GM23248 (cell line): Measurements from ENCODE around the gene AGPAT2. TPM values are rescaled to one million over a fixed set of nuclear protein-coding genes. Genes with fewer than 3 reads are reported as not detected.

Experiments
- DNase-seq: peaks from one replicate; pipeline ENCODE4 v3.0.0-alpha.2; 2015
- H2AFZ ChIP-seq: fragments of 200-600 bp; sonication (generic); 2 replicates; pipeline ENCODE4 v1.6.1; 2016; ENCODE audit warnings: antibody characterized with exemption
- H3F3A ChIP-seq: fragments of 200-600 bp; sonication (generic); 2 replicates; pipeline ENCODE4 v1.6.1; 2016; ENCODE audit warnings: mild to moderate bottlenecking, antibody characterized with exemption, mixed run types; ENCODE audit not compliant: insufficient read depth
- H3K27ac ChIP-seq: fragments of 200-600 bp; sonication (generic); 2 replicates; pipeline ENCODE4 v1.5.1; 2016; ENCODE audit warnings: mild to moderate bottlenecking
- H3K27me3 ChIP-seq: fragments of 200-600 bp; sonication (generic); replicated peaks from 2 replicates; pipeline ENCODE4 v1.6.1; 2016; ENCODE audit warnings: mild to moderate bottlenecking; ENCODE audit not compliant: insufficient read depth
- H3K36me3 ChIP-seq: fragments of 200-600 bp; sonication (generic); 2 replicates; pipeline ENCODE4 v1.6.1; 2016; ENCODE audit warnings: low read depth, mild to moderate bottlenecking
- H3K4me1 ChIP-seq: fragments of 200-600 bp; sonication (generic); 2 replicates; pipeline ENCODE4 v1.6.1; 2016; ENCODE audit warnings: mild to moderate bottlenecking; ENCODE audit not compliant: insufficient read depth
- H3K4me2 ChIP-seq: fragments of 200-600 bp; sonication (generic); one replicate; pipeline ENCODE4 v1.6.1; 2016; ENCODE audit warnings: mild to moderate bottlenecking; ENCODE audit not compliant: unreplicated experiment
- H3K4me3 ChIP-seq: fragments of 200-600 bp; sonication (generic); 2 replicates; pipeline ENCODE4 v1.5.1; 2016; ENCODE audit warnings: mild to moderate bottlenecking
- H3K79me2 ChIP-seq: fragments of 200-600 bp; sonication (generic); 2 replicates; pipeline ENCODE4 v1.6.1; 2016; ENCODE audit warnings: mild to moderate bottlenecking; ENCODE audit not compliant: insufficient read depth
- H3K9ac ChIP-seq: fragments of 200-600 bp; sonication (generic); 2 replicates; pipeline ENCODE4 v1.6.1; 2016; ENCODE audit warnings: mild to moderate bottlenecking
- H3K9me2 ChIP-seq: fragments of 200-600 bp; sonication (generic); 2 replicates; pipeline ENCODE4 v1.6.1; 2016; ENCODE audit warnings: mixed run types, mild to moderate bottlenecking, moderate library complexity; ENCODE audit not compliant: insufficient read depth
- H3K9me3 ChIP-seq: fragments of 200-600 bp; sonication (generic); one replicate; pipeline ENCODE4 v1.6.1; 2017; ENCODE audit warnings: low read depth
- H4K20me1 ChIP-seq: fragments of 200-600 bp; sonication (generic); 2 replicates; pipeline ENCODE4 v1.6.0; 2016; ENCODE audit not compliant: insufficient read depth
- EZH2 ChIP-seq: fragments of 200-600 bp; sonication (generic); IDR thresholded peaks from 2 replicates; pipeline ENCODE4 v1.6.1; 2018; ENCODE audit warnings: antibody characterized with exemption, mild to moderate bottlenecking; ENCODE audit not compliant: insufficient read depth, poor library complexity, severe bottlenecking
- EZH2phosphoT487 ChIP-seq: fragments of 200-600 bp; sonication (generic); IDR thresholded peaks from 2 replicates; pipeline ENCODE4 v1.6.1; 2018; ENCODE audit warnings: antibody characterized with exemption, moderate library complexity, mild to moderate bottlenecking, low read depth; ENCODE audit not compliant: insufficient read depth
- WGBS, 2 experiments: methylation state at CpG; one replicate each; pipeline ENCODE4 v1.1.6; 2015 to 2017; ENCODE audit warnings: low lambda C conversion rate in 2 of 2, low coverage in 1 of 2; ENCODE audit errors: missing lambda C conversion rate in 2 of 2; 5-methylcytosine and 5-hydroxymethylcytosine counted together
- in situ Hi-C: fragments of 300-500 bp; cut with MboI; formaldehyde crosslinking; loops from 2 replicates; pipeline ENCODE4 v1.15.0; 2020
- polyA plus RNA-seq: library from polyadenylated mRNA; unstranded; fragments of >200 nt; fragmentation: Nextera tagmentation; extraction: Ambion mirVana; gene quantifications from 2 replicates; pipeline ENCODE4 v1.2.1, GENCODE V29; 2016
- total RNA-seq: library from RNA; depleted of rRNA; stranded (reverse); fragments of >200 nt; shearing (Covaris generic); gene quantifications from 2 replicates; pipeline ENCODE4 v1.2.3, GENCODE V29; 2014

AGPAT2 gene
- total and polyA plus RNA-seq, 2 experiments from 2014 or later = 58.3 to 68.7 TPM

GRCh38 chr9:136653323-136654079 is 33.8 kb downstream of the AGPAT2 start:
- H3K4me3 ChIP-seq = no peak overlapping the region
- TF ChIP-seq EZH2phosphoT487 (no peak), EZH2 (no peak)
- no peak overlapping the region for H3K9ac ChIP-seq
- no peak overlapping the region for H3K4me2 ChIP-seq
- no peaks in the 10 kb centered on the region for H3K4me1 ChIP-seq
- no peaks in the 10 kb centered on the region for H3F3A ChIP-seq
- DNase-seq = no peak
- H3K9me3 ChIP-seq = no peaks in the 10 kb centered on the region
- no peaks in the 10 kb centered on the region for H4K20me1 ChIP-seq
- H3K79me2 ChIP-seq = no peaks in the 10 kb centered on the region
- H3K36me3 ChIP-seq = no peaks in the 10 kb centered on the region
- no peak overlapping the region for H2AFZ ChIP-seq
- in situ Hi-C loops = no loop called here
- peaks cover 8% of the 10 kb centered on the region; the same call in 1 of the 2 replicates for H3K27me3 ChIP-seq
- no peaks in the 10 kb centered on the region for H3K9me2 ChIP-seq
- WGBS, 2 experiments = 55 to 58% methylated on average over 43 of the region's 43 CpGs
- no peak overlapping the region for H3K27ac ChIP-seq

GRCh38 chr9:136651860-136652259 is 35.4 kb downstream of the AGPAT2 start:
- H3K27me3 ChIP-seq = no peaks in the 10 kb centered on the region; the same call in 1 of the 2 replicates
- in situ Hi-C loops = no loop called here
- H3F3A ChIP-seq = no peaks in the 10 kb centered on the region
- H3K9me2 ChIP-seq = no peaks in the 10 kb centered on the region
- H3K79me2 ChIP-seq = no peaks in the 10 kb centered on the region
- H3K4me1 ChIP-seq = no peaks in the 10 kb centered on the region
- H3K27ac ChIP-seq = no peak overlapping the region
- no peak for DNase-seq
- H3K36me3 ChIP-seq = no peaks in the 10 kb centered on the region
- WGBS, 2 experiments = 97% methylated on average over 11 of the region's 11 CpGs
- no peak overlapping the region for H3K9ac ChIP-seq
- H4K20me1 ChIP-seq = no peaks in the 10 kb centered on the region
- H3K4me3 ChIP-seq = no peak overlapping the region
- no peak for TF ChIP-seq EZH2
- no peak for TF ChIP-seq EZH2phosphoT487
- no peak overlapping the region for H2AFZ ChIP-seq
- H3K9me3 ChIP-seq = no peaks in the 10 kb centered on the region
- no peak overlapping the region for H3K4me2 ChIP-seq

- no peaks in the 10 kb centered on the region for H4K20me1 ChIP-seq
- H3K9ac ChIP-seq = no peak overlapping the region
- no peaks in the 10 kb centered on the region for H3K4me1 ChIP-seq
- no peaks in the 10 kb centered on the region for H3K9me3 ChIP-seq
- no peaks in the 10 kb centered on the region for H3F3A ChIP-seq
- H3K4me2 ChIP-seq = no peak overlapping the region
- TF ChIP-seq EZH2phosphoT487 = no peak
- no peak for TF ChIP-seq EZH2
- H3K27ac ChIP-seq = no peak overlapping the region
- no peak overlapping the region for H3K4me3 ChIP-seq
- no peaks in the 10 kb centered on the region for H3K36me3 ChIP-seq
- in situ Hi-C loops = no loop called here
- H3K27me3 ChIP-seq = no peaks in the 10 kb centered on the region
- DNase-seq = no peak
- H3K9me2 ChIP-seq = no peaks in the 10 kb centered on the region
- no peak overlapping the region for H2AFZ ChIP-seq
- no peaks in the 10 kb centered on the region for H3K79me2 ChIP-seq
- WGBS, 2 experiments = 80 to 85% methylated on average over 10 of the region's 10 CpGs
Observed at GRCh38 chr9:136650648-136651047, 36.6 kb downstream of the AGPAT2 start.

GRCh38 chr9:136650021-136650420 is 37.2 kb downstream of the AGPAT2 start:
- no peaks in the 10 kb centered on the region for H4K20me1 ChIP-seq
- no peak overlapping the region for H2AFZ ChIP-seq
- no peaks in the 10 kb centered on the region for H3F3A ChIP-seq
- H3K4me3 ChIP-seq = no peak overlapping the region
- no peak for TF ChIP-seq EZH2phosphoT487
- TF ChIP-seq EZH2 = no peak
- H3K9ac ChIP-seq = no peak overlapping the region
- in situ Hi-C loops = no loop called here
- H3K79me2 ChIP-seq = no peaks in the 10 kb centered on the region
- H3K9me3 ChIP-seq = no peaks in the 10 kb centered on the region
- 84 to 87% methylated on average over 6 to 8 of the region's 8 CpGs for WGBS, 2 experiments
- H3K27me3 ChIP-seq = no peaks in the 10 kb centered on the region
- no peaks in the 10 kb centered on the region for H3K36me3 ChIP-seq
- H3K9me2 ChIP-seq = no peaks in the 10 kb centered on the region
- no peak for DNase-seq
- H3K27ac ChIP-seq = no peak overlapping the region
- H3K4me1 ChIP-seq = no peaks in the 10 kb centered on the region
- no peak overlapping the region for H3K4me2 ChIP-seq
